BJ (cell line): Measurements from ENCODE around the gene PHC2. TPM values are rescaled to one million over a fixed set of nuclear protein-coding genes. Genes with fewer than 3 reads are reported as not detected.

Experiments
- CTCF ChIA-PET: fragments of 350-600 bp; formaldehyde crosslinking; extraction: SDS; loops from one replicate; lab custom pipeline; 2021; ENCODE audit warnings: antibody characterized with exemption, inconsistent platforms; lab: Yijun Ruan, JAX
- POLR2A ChIA-PET: fragments of 300-600 bp; sonication (Branson Sonifier 250); formaldehyde crosslinking; extraction: SDS; loops from one replicate; lab custom pipeline; 2021; ENCODE audit warnings: antibody characterized with exemption; lab: Charles Lee
- DNase-seq: peaks from one replicate; pipeline ENCODE4 v3.0.0-alpha.2; 2011; ENCODE audit warnings: low read depth
- H3K27me3 ChIP-seq: 2 replicates; pipeline ENCODE4 v1.6.0; 2011; ENCODE audit warnings: low read length; ENCODE audit not compliant: control insufficient read depth, insufficient read depth
- H3K36me3 ChIP-seq: 2 replicates; pipeline ENCODE4 v1.5.1; 2011; ENCODE audit warnings: low read length; ENCODE audit not compliant: control insufficient read depth, insufficient read depth
- H3K4me3 ChIP-seq: 2 replicates; pipeline ENCODE4 v1.5.1; 2011; ENCODE audit warnings: low read depth, mild to moderate bottlenecking, control low read depth, low read length
- CTCF ChIP-seq: IDR thresholded peaks from 2 replicates; pipeline ENCODE4 v1.5.1; 2011; ENCODE audit warnings: low read depth, mild to moderate bottlenecking, control low read depth, inconsistent platforms, low read length, moderate library complexity; ENCODE audit not compliant: insufficient read depth
- polyA plus RNA-seq: library from polyadenylated mRNA; depleted of rRNA; stranded (reverse); fragments of >200 nt; gene quantifications from 2 replicates; pipeline ENCODE4 v1.2.3, GENCODE V29; 2011

PHC2 gene
- polyA plus RNA-seq, 1 experiment, result 62.0 TPM

- H3K36me3 ChIP-seq, result peaks cover 40% of the 10 kb centered on the region
- no peak for DNase-seq
- no peaks in the 10 kb centered on the region for H3K27me3 ChIP-seq
- H3K4me3 ChIP-seq, result no peak overlapping the region
- ChIA-PET CTCF (interaction anchor here (0.6 to 1.5 kb wide), 2 partner anchors 21 to 137 kb away, joined by 3 to 4 read pairs; no protein-coding TSS in a partner anchor), POLR2A (no interaction called here)
- TF ChIP-seq CTCF, result no peak
Observed at GRCh38 chr1:33334081-33334552, 96.8 kb downstream of the PHC2 start.

- H3K27me3 ChIP-seq, result no peaks in the 10 kb centered on the region
- H3K36me3 ChIP-seq, result peaks cover 46% of the 10 kb centered on the region
- ChIA-PET POLR2A (no interaction called here), CTCF (interaction anchor here (1.0 to 1.5 kb wide), 2 partner anchors 12 to 123 kb away, joined by 3 to 5 read pairs; no protein-coding TSS in a partner anchor)
- no peak for TF ChIP-seq CTCF
- no peak overlapping the region for H3K4me3 ChIP-seq
- no peak for DNase-seq
Observed at GRCh38 chr1:33332881-33333280, 98.0 kb downstream of the PHC2 start.

DNA sequence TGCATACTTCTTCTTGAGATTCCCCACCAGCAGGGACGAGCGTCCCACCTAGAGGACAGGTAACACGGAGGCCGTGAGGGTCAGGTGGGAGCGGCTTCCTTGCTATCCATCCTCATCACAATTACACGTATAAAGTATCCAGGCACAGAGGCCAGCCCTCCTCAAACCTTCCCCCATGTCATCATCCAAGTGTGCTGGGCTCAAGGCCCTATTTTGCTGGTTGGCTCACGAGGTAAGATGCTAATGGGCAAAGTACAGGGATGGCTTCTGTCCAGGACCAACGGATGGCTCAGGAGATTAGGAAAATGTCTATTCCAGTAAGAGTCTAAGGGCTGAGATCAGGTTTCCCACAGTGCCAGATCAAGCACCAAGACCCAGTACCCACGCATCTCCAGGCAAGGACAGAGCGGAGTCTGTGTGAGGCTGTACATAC is 98.5 kb downstream of the PHC2 start:
- CTCF ChIA-PET, result interaction anchor here (1.5 kb wide), 1 partner anchor 123 kb away, joined by 5 read pairs; no protein-coding TSS in a partner anchor
- H3K36me3 ChIP-seq, result peaks cover 46% of the 10 kb centered on the region

DNA sequence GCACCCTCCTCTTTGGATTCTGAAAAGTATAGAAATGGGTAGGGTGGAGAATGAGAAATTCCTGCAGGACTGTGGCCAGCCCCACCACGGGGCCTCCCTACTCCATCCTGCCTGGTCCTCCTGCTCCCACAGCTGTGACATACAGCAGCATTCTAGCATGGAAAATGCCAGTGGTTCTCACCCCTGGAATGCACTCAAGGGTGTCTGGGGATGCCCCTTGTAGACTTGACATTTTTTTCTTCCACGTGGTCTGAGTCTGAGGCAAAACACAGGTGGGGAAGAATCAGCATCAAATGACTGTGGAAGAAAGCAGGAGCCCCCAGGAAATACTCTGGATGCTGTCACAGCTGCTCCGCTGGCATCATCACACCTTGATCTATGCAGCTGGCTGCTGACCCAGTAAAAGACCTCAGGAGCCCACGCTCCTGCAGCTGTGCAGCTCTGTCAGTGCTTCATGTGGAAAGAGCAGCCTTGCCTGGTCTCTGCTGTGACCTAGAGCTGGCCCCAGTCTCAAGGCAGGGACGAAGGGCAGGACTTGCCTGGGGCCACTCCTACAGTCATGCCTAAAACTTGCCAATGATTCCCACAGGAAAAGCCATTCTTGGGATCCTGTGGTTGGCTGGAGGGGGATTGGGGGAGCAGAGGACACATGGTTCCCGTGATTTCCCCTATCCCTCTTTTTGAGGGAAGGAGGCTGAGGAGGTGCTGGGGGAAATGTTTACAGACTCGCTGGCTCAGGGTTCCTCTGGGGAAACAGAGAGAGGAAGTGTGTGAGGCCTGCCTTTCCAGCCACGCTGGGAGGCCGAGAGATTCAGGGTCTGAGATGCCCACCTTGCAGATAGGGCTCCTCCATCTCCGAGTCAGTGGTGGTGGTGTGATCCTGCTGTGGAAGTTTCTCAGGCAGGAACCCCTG is 99.2 kb downstream of the PHC2 start:
- no peak overlapping the region for H3K4me3 ChIP-seq
- DNase-seq, result no peak
- ChIA-PET POLR2A (no interaction called here), CTCF (interaction anchor here (1.4 to 1.5 kb wide), 3 partner anchors 8 to 125 kb away, joined by 3 to 8 read pairs (median 6); no protein-coding TSS in a partner anchor)
- H3K36me3 ChIP-seq, result peaks cover 50% of the 10 kb centered on the region
- no peaks in the 10 kb centered on the region for H3K27me3 ChIP-seq
- no peak for TF ChIP-seq CTCF

More for the DNA sequence above, 98.5 kb downstream of the PHC2 start:
- no peak for DNase-seq
- Histone ChIP-seq H3K27me3 (no peaks in the 10 kb centered on the region), H3K4me3 (no peak overlapping the region)
- TF ChIP-seq CTCF, result no peak
- POLR2A ChIA-PET, result no interaction called here

GRCh38 chr1:33330906-33331305 is 100.0 kb downstream of the PHC2 start:
- ChIA-PET CTCF (interaction anchor here (1.4 to 2.5 kb wide), 4 partner anchors 8 to 125 kb away, joined by 3 to 8 read pairs (median 6); no protein-coding TSS in a partner anchor), POLR2A (no interaction called here)
- DNase-seq, result no peak
- peaks cover 54% of the 10 kb centered on the region for H3K36me3 ChIP-seq
- H3K4me3 ChIP-seq, result no peak overlapping the region
- no peak for TF ChIP-seq CTCF
- no peaks in the 10 kb centered on the region for H3K27me3 ChIP-seq
